Esophagus squamous epithelium (tissue), 4 donors: ENCODE data around the gene NEFH.

ENCODE experiments used
- CTCF ChIP-seq, 6 experiments: fragments of 450-650 bp in 4 of 6; fragments of 200-600 bp in 2 of 6; sonication (generic) in 2 of 6; IDR thresholded peaks; one replicate each; pipeline ENCODE4 v1.5.1; 2016 to 2019; ENCODE audit warnings: antibody characterized with exemption in 6 of 6, mild to moderate bottlenecking in 4 of 6, moderate library complexity in 4 of 6
- POLR2A ChIP-seq, 4 donors: fragments of 450-650 bp; IDR thresholded peaks; one replicate each; pipeline ENCODE4 v1.6.1; 2017; ENCODE audit warnings: antibody characterized with exemption in 4 of 4, mild to moderate bottlenecking in 4 of 4, moderate library complexity in 3 of 4

GRCh38 chr22:29480512-29481264, 670 bp downstream of the NEFH start:
- TF ChIP-seq CTCF (IDR thresholded peaks at IDR 0.05) (no peak), POLR2A (IDR thresholded peaks at IDR 0.05) (no peak)
